ENCODE results near the gene PGA5. TPM values are rescaled to one million over a fixed set of nuclear protein-coding genes. Genes with fewer than 3 reads are reported as not detected.
"Not testable (repeated sequence)": the region's sequence is repeated elsewhere in the genome, so short reads cannot be mapped to it uniquely, and the experiment has no call there.

Gene PGA5
- total RNA-seq, 2 donors from 2014 or later: 0.75 to 0.93 TPM

GRCh38 chr11:61250796-61251765 is 10.1 kb downstream of the PGA5 start:
- not testable (repeated sequence) for H3K36me3 ChIP-seq (ENCODE audit: control insufficient read depth, insufficient read depth, low read length); H3K4me1 ChIP-seq (ENCODE audit: control insufficient read depth, insufficient read depth, low read length); DNase-seq; H3K4me1 Mint-ChIP-seq; H3K27me3 ChIP-seq (ENCODE audit: control insufficient read depth, insufficient read depth, low read length, poor library complexity, severe bottlenecking); H3K27ac Mint-ChIP-seq; H3K9ac ChIP-seq (ENCODE audit: extremely low read depth, low read length, poor library complexity, severe bottlenecking); H3K4me3 Mint-ChIP-seq; H3K9me3 ChIP-seq (ENCODE audit: control insufficient read depth, low read length); H3K9me3 Mint-ChIP-seq; H3K27ac ChIP-seq (ENCODE audit: low read depth, low read length); H3K36me3 Mint-ChIP-seq (ENCODE audit: low read depth); H3K4me3 ChIP-seq (ENCODE audit: low read length)
- H3K27me3 Mint-ChIP-seq (ENCODE audit: insufficient read depth): peaks cover 13% of the 10 kb centered on the region
- WGBS, 2 experiments (ENCODE audit: insufficient coverage in 1 of 2, insufficient read length in 1 of 2): 92% methylated on average over 13 to 19 of the region's 20 CpGs

GRCh38 chr11:61252332-61252731 is 11.4 kb downstream of the PGA5 start:
- H3K36me3 ChIP-seq (ENCODE audit: control insufficient read depth, insufficient read depth, low read length); H3K27ac ChIP-seq (ENCODE audit: low read depth, low read length); H3K4me3 Mint-ChIP-seq; H3K4me1 Mint-ChIP-seq; DNase-seq; H3K4me1 ChIP-seq (ENCODE audit: control insufficient read depth, insufficient read depth, low read length); H3K27ac Mint-ChIP-seq; H3K9me3 Mint-ChIP-seq; H3K9me3 ChIP-seq (ENCODE audit: control insufficient read depth, low read length); H3K36me3 Mint-ChIP-seq (ENCODE audit: low read depth); H3K9ac ChIP-seq (ENCODE audit: extremely low read depth, low read length, poor library complexity, severe bottlenecking); H3K4me3 ChIP-seq (ENCODE audit: low read length); H3K27me3 ChIP-seq (ENCODE audit: control insufficient read depth, insufficient read depth, low read length, poor library complexity, severe bottlenecking): not testable (repeated sequence)
- H3K27me3 Mint-ChIP-seq (ENCODE audit: insufficient read depth): peaks cover 11% of the 10 kb centered on the region
- 88% methylated on average over 1 of the region's 1 CpG; no CpG with 5 or more reads in 1 of the 2 experiments for WGBS, 2 experiments (ENCODE audit: insufficient coverage in 1 of 2, insufficient read length in 1 of 2)

- WGBS, 2 experiments (ENCODE audit: insufficient coverage in 1 of 2, insufficient read length in 1 of 2): 55 to 66% methylated on average over 9 to 12 of the region's 12 CpGs
- no peak overlapping the region for H3K9ac ChIP-seq (ENCODE audit: extremely low read depth, low read length, poor library complexity, severe bottlenecking)
- Mint-ChIP-seq H3K27ac (no peak overlapping the region), H3K4me3 (no peak overlapping the region), H3K36me3 (ENCODE audit: low read depth) (no peaks in the 10 kb centered on the region), H3K27me3 (ENCODE audit: insufficient read depth) (peaks cover 3% of the 10 kb centered on the region), H3K4me1 (no peaks in the 10 kb centered on the region), H3K9me3 (no peaks in the 10 kb centered on the region)
- no peaks in the 10 kb centered on the region for H3K27me3 ChIP-seq (ENCODE audit: control insufficient read depth, insufficient read depth, low read length, poor library complexity, severe bottlenecking)
- H3K4me1 ChIP-seq (ENCODE audit: control insufficient read depth, insufficient read depth, low read length): no peaks in the 10 kb centered on the region
- H3K27ac ChIP-seq (ENCODE audit: low read depth, low read length): no peak overlapping the region
- peak; percentile 93 for DNase-seq
- no peaks in the 10 kb centered on the region for H3K36me3 ChIP-seq (ENCODE audit: control insufficient read depth, insufficient read depth, low read length)
- H3K4me3 ChIP-seq (ENCODE audit: low read length): no peak overlapping the region
- H3K9me3 ChIP-seq (ENCODE audit: control insufficient read depth, low read length): no peaks in the 10 kb centered on the region
- peak; percentile 93 for TF ChIP-seq CTCF (conservative IDR thresholded peaks at IDR 0.05)
Observed at GRCh38 chr11:61254403-61255025, 13.5 kb downstream of the PGA5 start.

All from endodermal cell (in vitro differentiated cells).